SU-DHL-6 (cell line): ENCODE data around the gene NSMCE1.

Source experiments
- EZH2phosphoT487 ChIP-seq: fragments of 200-600 bp; sonication (generic), shearing (Covaris generic); conservative IDR thresholded peaks from 2 replicates; pipeline ENCODE4 v1.6.1; 2018; ENCODE audit warnings: mild to moderate bottlenecking, antibody characterized with exemption, low read length, moderate library complexity, mixed read lengths
- TF ChIP-seq, protein P1 (sequence below): fragments of 200-600 bp; sonication (generic); IDR thresholded peaks from one replicate; pipeline ENCODE4 v1.5.1; 2017; ENCODE audit warnings: antibody characterized with exemption, mild to moderate bottlenecking, low read length, moderate library complexity; ENCODE audit not compliant: insufficient read depth, poor library complexity, severe bottlenecking

DNA sequence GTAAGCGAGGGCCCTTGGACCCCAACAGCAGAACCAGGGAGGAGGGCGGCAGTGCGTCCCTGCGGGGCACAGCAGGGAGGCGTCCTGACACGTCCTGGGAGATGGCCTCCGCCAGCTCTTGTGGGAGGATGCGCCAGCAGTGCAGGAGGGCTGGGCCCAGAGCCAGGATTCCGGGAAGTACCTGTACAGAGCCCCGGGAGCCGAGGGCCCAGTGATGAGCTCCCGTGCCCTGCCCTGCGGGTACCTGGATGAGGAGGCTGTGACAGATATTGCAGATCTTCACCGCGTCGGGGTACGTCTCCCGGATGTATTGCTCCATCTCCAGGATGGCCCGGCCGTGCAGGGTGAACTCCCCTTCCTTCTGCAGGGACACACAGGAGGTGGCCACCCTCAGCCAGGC lies 42.1 kb downstream of the NSMCE1 start:
- TF ChIP-seq, protein P1, sequence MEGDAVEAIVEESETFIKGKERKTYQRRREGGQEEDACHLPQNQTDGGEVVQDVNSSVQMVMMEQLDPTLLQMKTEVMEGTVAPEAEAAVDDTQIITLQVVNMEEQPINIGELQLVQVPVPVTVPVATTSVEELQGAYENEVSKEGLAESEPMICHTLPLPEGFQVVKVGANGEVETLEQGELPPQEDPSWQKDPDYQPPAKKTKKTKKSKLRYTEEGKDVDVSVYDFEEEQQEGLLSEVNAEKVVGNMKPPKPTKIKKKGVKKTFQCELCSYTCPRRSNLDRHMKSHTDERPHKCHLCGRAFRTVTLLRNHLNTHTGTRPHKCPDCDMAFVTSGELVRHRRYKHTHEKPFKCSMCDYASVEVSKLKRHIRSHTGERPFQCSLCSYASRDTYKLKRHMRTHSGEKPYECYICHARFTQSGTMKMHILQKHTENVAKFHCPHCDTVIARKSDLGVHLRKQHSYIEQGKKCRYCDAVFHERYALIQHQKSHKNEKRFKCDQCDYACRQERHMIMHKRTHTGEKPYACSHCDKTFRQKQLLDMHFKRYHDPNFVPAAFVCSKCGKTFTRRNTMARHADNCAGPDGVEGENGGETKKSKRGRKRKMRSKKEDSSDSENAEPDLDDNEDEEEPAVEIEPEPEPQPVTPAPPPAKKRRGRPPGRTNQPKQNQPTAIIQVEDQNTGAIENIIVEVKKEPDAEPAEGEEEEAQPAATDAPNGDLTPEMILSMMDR = no peak
- no peak for TF ChIP-seq EZH2phosphoT487
